Measurements from ENCODE around the gene SH3D19.
"Not testable (repeated sequence)": the region's sequence is repeated elsewhere in the genome, so short reads cannot be mapped to it uniquely, and the experiment has no call there.

SH3D19 gene

GRCh38 chr4:151287409-151287808 is 38.0 kb downstream of the SH3D19 start:
- no peak overlapping the region for H3K4me3 ChIP-seq (ENCODE audit: low read depth, low read length)
- DNase-seq (ENCODE audit: low read depth), result no peak
- TF ChIP-seq, protein P1, sequence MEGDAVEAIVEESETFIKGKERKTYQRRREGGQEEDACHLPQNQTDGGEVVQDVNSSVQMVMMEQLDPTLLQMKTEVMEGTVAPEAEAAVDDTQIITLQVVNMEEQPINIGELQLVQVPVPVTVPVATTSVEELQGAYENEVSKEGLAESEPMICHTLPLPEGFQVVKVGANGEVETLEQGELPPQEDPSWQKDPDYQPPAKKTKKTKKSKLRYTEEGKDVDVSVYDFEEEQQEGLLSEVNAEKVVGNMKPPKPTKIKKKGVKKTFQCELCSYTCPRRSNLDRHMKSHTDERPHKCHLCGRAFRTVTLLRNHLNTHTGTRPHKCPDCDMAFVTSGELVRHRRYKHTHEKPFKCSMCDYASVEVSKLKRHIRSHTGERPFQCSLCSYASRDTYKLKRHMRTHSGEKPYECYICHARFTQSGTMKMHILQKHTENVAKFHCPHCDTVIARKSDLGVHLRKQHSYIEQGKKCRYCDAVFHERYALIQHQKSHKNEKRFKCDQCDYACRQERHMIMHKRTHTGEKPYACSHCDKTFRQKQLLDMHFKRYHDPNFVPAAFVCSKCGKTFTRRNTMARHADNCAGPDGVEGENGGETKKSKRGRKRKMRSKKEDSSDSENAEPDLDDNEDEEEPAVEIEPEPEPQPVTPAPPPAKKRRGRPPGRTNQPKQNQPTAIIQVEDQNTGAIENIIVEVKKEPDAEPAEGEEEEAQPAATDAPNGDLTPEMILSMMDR (IDR thresholded peaks at IDR 0.05; ENCODE audit: insufficient read depth, low read depth, low read length, missing control alignments), result no peak

- no peak for DNase-seq (ENCODE audit: low read depth)
- TF ChIP-seq, protein P1 (IDR thresholded peaks at IDR 0.05; ENCODE audit: insufficient read depth, low read depth, low read length, missing control alignments), result no peak
- no peak overlapping the region for H3K4me3 ChIP-seq (ENCODE audit: low read depth, low read length)
These were observed 40.7 kb downstream of the SH3D19 start for GRCh38 chr4:151284534-151285245.

DNA sequence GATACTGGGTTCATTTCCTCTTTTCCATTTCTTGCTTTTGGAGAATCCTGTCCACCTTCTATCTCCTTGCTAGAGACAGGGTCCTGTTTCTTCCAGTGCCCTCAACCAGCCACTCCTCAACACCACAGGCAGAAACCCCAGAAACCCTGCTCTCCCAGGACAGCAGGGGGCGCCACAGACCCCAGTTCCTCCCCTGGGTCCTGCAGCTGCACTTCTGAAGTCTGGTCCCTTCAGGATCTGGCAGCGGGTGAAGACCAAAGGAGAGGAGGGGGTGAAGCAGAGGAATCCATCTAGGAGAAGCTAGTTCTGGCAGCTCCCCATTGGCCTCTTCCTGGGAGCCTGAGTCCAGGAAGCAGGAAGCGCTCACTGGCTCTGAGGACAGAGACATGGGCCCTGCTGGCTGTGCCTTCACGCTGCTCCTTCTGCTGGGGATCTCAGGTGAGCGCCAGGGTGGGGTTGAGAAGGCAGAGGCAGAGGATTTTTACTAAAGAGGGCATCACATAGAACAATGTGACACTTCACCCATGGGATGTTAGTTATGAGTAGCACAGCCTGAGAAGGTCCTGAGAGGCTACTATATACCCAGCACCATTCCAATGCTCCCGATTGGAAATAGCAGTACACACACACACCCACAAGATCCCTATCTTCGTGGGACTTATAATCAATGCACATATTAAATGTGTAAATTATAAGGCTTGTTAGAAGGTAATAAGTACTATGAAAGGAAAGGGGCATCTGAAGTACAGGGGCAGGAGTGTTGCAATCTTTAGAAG is 48.4 kb downstream of the SH3D19 start, which contains the start of gene PRSS48:
PRSS48 (plus strand) TSS at position 375 of the 776 bp plus-strand sequence; CDS start at position 387, 12 bp downstream.
- DNase-seq (ENCODE audit: low read depth), result peak; percentile 56
- TF ChIP-seq, protein P1 (IDR thresholded peaks at IDR 0.05; ENCODE audit: insufficient read depth, low read depth, low read length, missing control alignments), result peak; percentile 75
- H3K4me3 ChIP-seq (ENCODE audit: low read depth, low read length), result no peak within 1 kb of the TSS

DNA sequence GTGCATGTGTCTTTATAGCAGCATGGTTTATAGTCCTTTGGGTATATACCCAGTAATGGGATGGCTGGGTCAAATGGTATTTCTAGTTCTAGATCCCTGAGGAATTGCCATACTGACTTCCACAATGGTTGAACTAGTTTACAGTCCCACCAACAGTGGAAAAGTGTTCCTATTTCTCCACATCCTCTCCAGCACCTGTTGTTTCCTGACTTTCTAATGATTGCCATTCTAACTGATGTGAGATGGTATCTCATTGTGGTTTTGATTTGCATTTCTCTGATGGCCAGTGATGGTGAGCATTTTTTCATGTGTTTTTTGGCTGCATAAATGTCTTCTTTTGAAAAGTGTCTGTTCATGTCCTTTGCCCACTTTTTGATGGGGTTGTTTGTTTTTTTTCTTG is 56.5 kb downstream of the SH3D19 start:
- H3K4me3 ChIP-seq (ENCODE audit: low read depth, low read length); DNase-seq (ENCODE audit: low read depth): not testable (repeated sequence)

DNA sequence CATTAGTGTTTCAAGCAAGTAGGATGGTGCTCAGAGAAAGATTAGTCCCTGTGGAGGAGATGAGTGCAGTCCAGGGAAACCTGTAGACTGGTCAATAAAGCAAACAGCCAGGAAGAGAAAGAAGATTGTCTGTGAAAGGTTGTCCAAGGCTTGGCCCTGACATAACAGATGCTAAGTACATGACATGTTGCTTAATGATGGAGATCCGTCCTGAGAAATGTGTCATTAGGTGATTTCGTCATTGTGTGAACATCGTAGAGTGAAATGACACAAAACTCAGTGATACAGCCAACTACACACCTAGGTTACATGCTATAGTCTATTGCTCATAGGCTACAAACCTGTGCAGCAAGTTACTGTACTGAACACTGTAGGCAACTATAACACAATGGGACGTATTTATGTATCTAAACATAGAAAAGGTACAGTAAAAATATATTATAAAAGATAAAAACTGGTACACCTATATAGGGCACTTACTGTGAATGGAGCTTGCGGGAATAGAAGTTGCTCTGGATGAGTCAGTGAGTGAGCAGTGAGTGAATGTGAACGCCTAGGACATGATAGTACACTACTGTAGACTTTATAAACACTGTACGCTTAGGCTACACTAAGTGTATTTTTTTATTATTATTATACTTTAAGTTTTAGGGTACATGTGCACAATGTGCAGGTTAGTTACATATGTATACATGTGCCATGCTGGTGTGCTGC is 57.4 kb downstream of the SH3D19 start:
- TF ChIP-seq, protein P1 (IDR thresholded peaks at IDR 0.05; ENCODE audit: insufficient read depth, low read depth, low read length, missing control alignments), result no peak
- DNase-seq (ENCODE audit: low read depth), result no peak
- no peak overlapping the region for H3K4me3 ChIP-seq (ENCODE audit: low read depth, low read length)

- H3K4me3 ChIP-seq (ENCODE audit: low read depth, low read length), result no peak overlapping the region
- TF ChIP-seq, protein P1 (IDR thresholded peaks at IDR 0.05; ENCODE audit: insufficient read depth, low read depth, low read length, missing control alignments), result no peak
- no peak for DNase-seq (ENCODE audit: low read depth)
These were observed 58.3 kb downstream of the SH3D19 start for GRCh38 chr4:151267104-151267503.

GRCh38 chr4:151266497-151266896 is 58.9 kb downstream of the SH3D19 start:
- H3K4me3 ChIP-seq (ENCODE audit: low read depth, low read length), result no peak overlapping the region
- TF ChIP-seq, protein P1 (IDR thresholded peaks at IDR 0.05; ENCODE audit: insufficient read depth, low read depth, low read length, missing control alignments), result no peak
- DNase-seq (ENCODE audit: low read depth), result no peak
